ENCODE measurements around the gene SLC51B. TPM values are rescaled to one million over a fixed set of nuclear protein-coding genes. Genes with fewer than 3 reads are reported as not detected.
A peak's percentile ranks its signal among the peaks of the same experiment; 100 is the strongest.

SLC51B gene
- total RNA-seq, 2 donors from 2014 or later = not detected

- Histone ChIP-seq H3K27me3 (ENCODE audit: control insufficient read depth, insufficient read depth, low read length, poor library complexity, severe bottlenecking) (no peaks in the 10 kb centered on the region), H3K9ac (ENCODE audit: extremely low read depth, low read length, poor library complexity, severe bottlenecking) (no peak overlapping the region), H3K36me3 (ENCODE audit: control insufficient read depth, insufficient read depth, low read length) (peaks cover 9% of the 10 kb centered on the region), H3K4me1 (ENCODE audit: control insufficient read depth, insufficient read depth, low read length) (no peaks in the 10 kb centered on the region), H3K9me3 (ENCODE audit: control insufficient read depth, low read length) (no peaks in the 10 kb centered on the region), H3K27ac (ENCODE audit: low read depth, low read length) (no peak overlapping the region), H3K4me3 (ENCODE audit: low read length) (peak overlapping the region; percentile 92)
- DNase-seq = no peak
- Mint-ChIP-seq H3K9me3 (no peaks in the 10 kb centered on the region), H3K4me3 (peak overlapping the region; percentile 78), H3K27ac (no peak overlapping the region), H3K4me1 (peaks cover 16% of the 10 kb centered on the region), H3K27me3 (ENCODE audit: insufficient read depth) (peaks cover 5% of the 10 kb centered on the region), H3K36me3 (ENCODE audit: low read depth) (peaks cover 13% of the 10 kb centered on the region)
- no peak for TF ChIP-seq CTCF (conservative IDR thresholded peaks at IDR 0.05)
- WGBS, 2 experiments (ENCODE audit: insufficient coverage in 1 of 2, insufficient read length in 1 of 2) = 72 to 95% methylated on average over 4 to 11 of the region's 12 CpGs
Measured at GRCh38 chr15:65029736-65030208, 15.4 kb upstream of the SLC51B start.

GRCh38 chr15:65032801-65033537 lies 12.2 kb upstream of the SLC51B start:
- no peak overlapping the region for H3K9ac ChIP-seq (ENCODE audit: extremely low read depth, low read length, poor library complexity, severe bottlenecking)
- Mint-ChIP-seq H3K27ac (no peak overlapping the region), H3K9me3 (no peaks in the 10 kb centered on the region), H3K4me1 (peaks cover 15% of the 10 kb centered on the region), H3K36me3 (ENCODE audit: low read depth) (no peaks in the 10 kb centered on the region), H3K4me3 (no peak overlapping the region), H3K27me3 (ENCODE audit: insufficient read depth) (peaks cover 5% of the 10 kb centered on the region)
- H3K9me3 ChIP-seq (ENCODE audit: control insufficient read depth, low read length) = no peaks in the 10 kb centered on the region
- no peak overlapping the region for H3K4me3 ChIP-seq (ENCODE audit: low read length)
- H3K27me3 ChIP-seq (ENCODE audit: control insufficient read depth, insufficient read depth, low read length, poor library complexity, severe bottlenecking) = no peaks in the 10 kb centered on the region
- no peak overlapping the region for H3K27ac ChIP-seq (ENCODE audit: low read depth, low read length)
- no peaks in the 10 kb centered on the region for H3K4me1 ChIP-seq (ENCODE audit: control insufficient read depth, insufficient read depth, low read length)
- 36% methylated on average over 9 to 13 of the region's 13 CpGs for WGBS, 2 experiments (ENCODE audit: insufficient coverage in 1 of 2, insufficient read length in 1 of 2)
- peak; percentile 92 for TF ChIP-seq CTCF (conservative IDR thresholded peaks at IDR 0.05)
- peak; percentile 94 for DNase-seq
- H3K36me3 ChIP-seq (ENCODE audit: control insufficient read depth, insufficient read depth, low read length) = no peaks in the 10 kb centered on the region

GRCh38 chr15:65033659-65034269 lies 11.4 kb upstream of the SLC51B start:
- Histone ChIP-seq H3K36me3 (ENCODE audit: control insufficient read depth, insufficient read depth, low read length) (no peaks in the 10 kb centered on the region), H3K9me3 (ENCODE audit: control insufficient read depth, low read length) (no peaks in the 10 kb centered on the region), H3K9ac (ENCODE audit: extremely low read depth, low read length, poor library complexity, severe bottlenecking) (no peak overlapping the region), H3K27ac (ENCODE audit: low read depth, low read length) (no peak overlapping the region), H3K27me3 (ENCODE audit: control insufficient read depth, insufficient read depth, low read length, poor library complexity, severe bottlenecking) (no peaks in the 10 kb centered on the region), H3K4me3 (ENCODE audit: low read length) (no peak overlapping the region), H3K4me1 (ENCODE audit: control insufficient read depth, insufficient read depth, low read length) (no peaks in the 10 kb centered on the region)
- Mint-ChIP-seq H3K27me3 (ENCODE audit: insufficient read depth) (peaks cover 5% of the 10 kb centered on the region), H3K9me3 (no peaks in the 10 kb centered on the region), H3K27ac (no peak overlapping the region), H3K4me1 (peaks cover 8% of the 10 kb centered on the region), H3K36me3 (ENCODE audit: low read depth) (no peaks in the 10 kb centered on the region), H3K4me3 (no peak overlapping the region)
- WGBS, 2 experiments (ENCODE audit: insufficient coverage in 1 of 2, insufficient read length in 1 of 2) = 33 to 50% methylated on average over 2 to 4 of the region's 4 CpGs
- peak; percentile 55 for TF ChIP-seq CTCF (conservative IDR thresholded peaks at IDR 0.05)
- DNase-seq = no peak
